HG02885 (cell line): ENCODE data around the gene MCAM.

ENCODE experiments used
- ATAC-seq: cut with Tn5 transposase; IDR thresholded peaks from one replicate; pipeline ENCODE4 v1.9.1; 2021; ENCODE audit warnings: mild to moderate bottlenecking; ENCODE audit not compliant: unreplicated experiment, poor library complexity

Gene MCAM

GRCh38 chr11:119310682-119311052 lies 6.3 kb downstream of the MCAM start:
- no peak for ATAC-seq

GRCh38 chr11:119309953-119310681 lies 6.8 kb downstream of the MCAM start:
- ATAC-seq, result no peak

DNA sequence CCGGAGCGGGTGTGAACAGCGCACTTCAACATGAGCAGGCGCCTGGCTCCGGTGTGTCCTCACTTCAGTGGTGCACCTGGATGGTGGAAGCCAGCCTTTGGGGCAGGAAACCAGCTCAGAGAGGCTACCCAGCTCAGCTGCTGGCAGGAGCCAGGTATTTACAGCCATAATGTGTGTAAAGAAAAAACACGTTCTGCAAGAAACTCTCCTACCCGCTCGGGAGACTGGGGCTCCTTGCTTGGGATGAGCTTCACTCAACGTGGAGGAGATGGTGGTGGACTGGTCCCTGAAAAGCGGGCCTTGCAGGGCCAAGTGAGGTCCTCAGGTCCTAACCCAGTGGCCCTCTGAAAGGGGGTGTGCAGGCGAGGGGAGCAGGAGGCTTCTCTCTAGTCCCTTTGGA lies 7.5 kb downstream of the MCAM start:
- no peak for ATAC-seq

GRCh38 chr11:119307974-119308373 lies 9.0 kb downstream of the MCAM start:
- ATAC-seq, result no peak

DNA sequence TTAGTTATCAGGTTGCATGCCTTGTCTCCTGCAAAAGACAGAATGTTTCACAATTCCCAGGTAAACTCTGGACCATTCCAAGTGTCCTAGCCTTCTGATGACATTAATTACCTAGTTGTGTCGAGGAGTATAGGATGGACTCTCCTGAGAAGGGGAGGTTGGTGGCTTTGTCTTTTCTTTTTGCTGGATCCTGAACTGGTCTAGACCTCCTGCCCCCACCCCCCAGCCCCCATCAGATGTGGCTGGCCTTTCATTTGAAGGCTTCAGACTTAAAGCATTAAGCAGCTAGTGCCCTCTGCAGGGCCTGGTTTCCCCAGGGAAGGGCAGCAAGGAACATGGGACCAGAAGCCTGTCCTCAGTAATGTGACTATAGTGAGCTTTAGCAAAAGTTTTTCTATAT lies 9.7 kb downstream of the MCAM start:
- no peak for ATAC-seq

- no peak for ATAC-seq
Observed at GRCh38 chr11:119306373-119306890, 10.5 kb downstream of the MCAM start.

GRCh38 chr11:119305556-119306372 lies 11.2 kb downstream of the MCAM start:
- no peak for ATAC-seq

- no peak for ATAC-seq
Observed at GRCh38 chr11:119303227-119303718, 13.7 kb downstream of the MCAM start.

DNA sequence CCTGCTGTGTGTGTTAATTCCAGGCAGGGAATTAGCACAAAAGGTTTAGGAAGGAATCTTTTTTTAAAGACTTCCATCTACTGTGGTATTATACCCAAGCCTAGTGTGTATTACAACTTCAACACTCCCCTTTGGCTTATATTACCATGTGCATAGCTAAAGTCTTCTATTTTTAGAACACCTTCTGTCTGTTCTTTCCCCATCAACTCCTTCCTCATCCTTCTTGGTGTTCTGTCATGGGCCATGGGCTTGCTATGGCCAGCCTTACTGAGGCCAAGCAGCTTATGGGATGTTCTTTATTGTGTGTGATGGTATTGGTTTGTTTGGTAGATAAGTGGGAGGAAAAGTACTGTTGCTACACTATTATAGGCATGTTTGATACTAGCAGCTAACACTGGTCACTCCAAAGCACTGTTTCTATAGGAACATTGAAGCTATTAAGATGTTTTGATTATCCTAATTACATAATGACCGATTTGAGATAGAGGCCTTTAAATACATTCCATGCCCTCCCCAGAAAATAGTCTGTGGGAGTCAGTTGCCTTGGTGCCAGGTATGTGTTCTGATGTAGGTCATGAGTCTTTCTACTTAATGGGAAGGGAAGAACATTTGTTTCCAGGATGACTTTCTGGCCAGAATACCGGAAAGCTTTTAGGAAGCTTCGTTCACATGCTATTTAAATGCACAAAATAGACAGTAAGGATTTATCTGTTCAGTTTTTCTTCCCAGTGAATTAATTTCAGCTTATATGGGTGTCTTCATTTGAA lies 16.5 kb downstream of the MCAM start:
- ATAC-seq, result no peak

DNA sequence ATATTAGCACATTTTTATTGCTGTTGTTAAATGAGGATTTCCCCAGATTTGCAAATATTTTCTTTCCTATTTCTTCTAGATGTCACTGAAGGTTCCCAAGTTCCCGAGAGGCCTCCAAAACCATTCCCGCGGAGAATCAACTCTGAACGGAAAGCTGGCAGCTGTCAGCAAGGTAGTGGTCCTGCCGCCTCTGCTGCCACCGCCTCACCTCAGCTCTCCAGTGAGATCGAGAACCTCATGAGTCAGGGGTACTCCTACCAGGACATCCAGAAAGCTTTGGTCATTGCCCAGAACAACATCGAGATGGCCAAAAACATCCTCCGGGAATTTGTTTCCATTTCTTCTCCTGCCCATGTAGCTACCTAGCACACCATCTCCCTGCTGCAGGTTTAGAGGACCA lies 17.5 kb downstream of the MCAM start:
- ATAC-seq, result no peak

- no peak for ATAC-seq
Observed at GRCh38 chr11:119298726-119299125, 18.2 kb downstream of the MCAM start.

DNA sequence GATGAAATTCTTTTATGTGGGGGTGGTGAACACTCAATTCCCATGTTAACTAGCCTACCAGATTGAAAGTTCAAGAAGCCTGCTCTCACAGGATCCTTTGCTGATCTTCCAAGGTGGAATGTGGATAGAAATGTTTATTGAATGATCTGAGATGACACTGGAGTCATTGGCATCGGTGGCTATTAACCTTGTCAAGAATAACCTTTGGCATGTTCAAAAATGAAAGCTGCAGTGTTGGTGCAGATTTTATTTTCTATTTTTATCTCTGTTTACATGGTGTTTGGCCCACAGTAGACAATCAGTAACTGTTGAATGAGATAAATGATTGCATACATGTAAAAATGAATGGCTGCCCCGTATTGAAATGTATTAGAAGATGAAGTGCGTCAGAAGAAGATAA lies 19.0 kb downstream of the MCAM start:
- ATAC-seq, result no peak

DNA sequence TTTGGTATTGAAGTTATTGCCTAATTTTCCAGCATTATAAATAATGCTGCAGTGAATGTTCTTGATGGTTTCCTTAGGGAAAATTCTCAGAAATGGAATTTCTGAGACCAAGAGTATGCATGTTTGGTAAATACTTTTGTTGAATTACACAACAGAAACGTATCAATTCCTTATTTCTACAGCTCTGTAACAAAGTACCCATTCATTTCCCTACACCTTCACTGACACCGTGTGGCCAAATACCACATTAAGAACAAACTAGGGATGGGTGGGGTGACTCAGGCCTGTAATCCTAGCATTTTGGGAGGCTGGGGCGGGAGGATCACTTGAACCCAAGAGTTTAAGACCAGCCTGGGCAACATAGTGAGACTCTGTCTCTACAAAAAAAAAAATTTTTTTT lies 21.8 kb downstream of the MCAM start:
- ATAC-seq, result no peak

- ATAC-seq, result no peak
Observed at GRCh38 chr11:119293461-119293860, 23.5 kb downstream of the MCAM start.

- no peak for ATAC-seq
Observed at GRCh38 chr11:119290894-119291497, 25.9 kb downstream of the MCAM start.

DNA sequence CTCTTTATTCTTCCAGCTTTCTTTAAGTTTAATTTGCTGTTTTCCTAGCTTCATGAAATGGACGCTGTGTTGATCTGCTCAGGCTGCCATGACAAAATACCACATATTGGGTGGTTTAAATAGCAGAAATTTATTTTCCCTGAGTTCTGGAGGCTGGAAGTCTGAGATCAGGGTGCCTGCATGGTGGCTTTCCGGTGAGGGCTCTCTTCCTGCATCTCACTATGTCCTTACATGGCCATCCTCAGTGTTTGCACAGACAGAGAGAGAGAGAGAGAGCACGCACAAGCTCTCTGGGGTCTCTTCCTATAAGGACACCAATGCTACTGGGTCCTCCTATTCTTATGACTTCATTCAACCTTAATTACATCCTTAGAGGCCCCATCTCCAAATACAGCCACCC lies 28.7 kb downstream of the MCAM start:
- no peak for ATAC-seq

DNA sequence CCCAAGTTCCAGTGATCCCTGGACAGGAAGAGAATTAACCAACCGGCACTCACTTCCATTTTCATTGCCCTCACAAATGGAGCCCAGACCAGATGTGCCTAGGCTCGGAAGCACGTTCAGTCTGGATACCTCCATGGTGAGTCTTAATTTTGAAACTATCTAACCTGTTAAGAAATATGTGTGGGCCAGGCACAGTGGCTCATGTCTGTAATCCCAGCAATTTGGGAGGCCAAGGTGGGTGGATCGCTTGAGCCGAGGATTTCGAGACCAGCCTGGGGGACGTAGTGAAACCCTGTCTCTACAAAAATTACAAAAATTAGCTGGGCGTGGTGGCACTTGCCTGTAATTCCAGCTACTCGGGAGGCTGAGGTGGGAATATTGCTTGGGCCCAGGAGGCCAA lies 31.5 kb downstream of the MCAM start:
- ATAC-seq, result no peak

GRCh38 chr11:119284344-119285157 lies 32.4 kb downstream of the MCAM start:
- no peak for ATAC-seq

DNA sequence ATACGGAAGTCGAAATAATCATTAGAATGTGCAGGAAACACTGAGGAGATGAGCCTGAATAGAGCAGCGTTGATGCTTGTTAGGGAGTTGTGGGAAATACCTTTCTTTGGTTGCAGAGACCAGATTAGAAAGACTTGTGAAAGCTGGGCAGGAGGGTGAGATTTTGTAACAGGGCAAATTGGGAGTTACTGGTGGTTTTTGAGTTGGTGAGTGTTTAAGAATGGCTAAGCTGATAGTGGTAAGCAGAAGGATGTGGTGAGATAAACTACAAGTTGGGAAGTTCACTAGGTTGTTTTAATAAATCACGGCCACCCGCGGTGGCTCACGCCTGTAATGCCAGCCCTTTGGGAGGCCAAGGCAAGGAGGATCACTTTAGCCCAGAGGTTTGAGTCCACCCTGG lies 34.4 kb downstream of the MCAM start:
- no peak for ATAC-seq

DNA sequence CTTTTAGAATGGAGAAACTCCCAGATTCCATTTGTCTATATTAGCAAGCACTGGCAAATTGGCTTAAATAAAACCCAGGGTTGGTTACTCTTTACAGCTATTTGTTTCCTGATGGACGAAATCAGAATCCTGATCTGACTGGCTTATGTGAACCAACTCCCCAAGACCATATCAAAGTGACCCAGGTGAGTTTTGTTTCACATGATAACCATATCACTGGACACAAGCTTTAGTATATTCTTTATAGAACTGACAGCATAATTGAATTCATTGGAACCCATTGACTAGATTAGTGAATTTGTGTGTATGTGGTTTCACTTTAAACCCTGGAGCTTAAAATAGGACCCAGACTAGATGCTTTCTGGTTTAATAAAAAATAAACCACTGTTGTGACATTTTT lies 39.3 kb downstream of the MCAM start:
- ATAC-seq, result no peak
